Activated CD8-positive, alpha-beta memory T cell treated with anti-CD3 and anti-CD28 coated beads, Interleukin-2, amount 10 ng/mL, durations not matched to agents 7 days and 5 days (primary cell): ENCODE results near the gene SEC11A. TPM values are rescaled to one million over a fixed set of nuclear protein-coding genes. Genes with fewer than 3 reads are reported as not detected.
"Not testable (repeated sequence)": the region's sequence is repeated elsewhere in the genome, so short reads cannot be mapped to it uniquely, and the experiment has no call there.

Source experiments
- ATAC-seq: fragments of 150-1000 bp; cut with Tn5 transposase; one replicate; pipeline ENCODE4 v1.10.0; 2021; ENCODE audit warnings: moderate library complexity
- CTCF ChIA-PET: fragments of 350-600 bp; sonication (Branson Sonifier 250); formaldehyde crosslinking; loops from one replicate; lab custom pipeline; 2021; ENCODE audit warnings: antibody characterized with exemption; lab: Charles Lee
- DNase-seq: peaks from one replicate; pipeline ENCODE4 v3.0.0-alpha.2; 2020
- H3K27ac Mint-ChIP-seq: one replicate; pipeline ENCODE4 v1.8.0; 2021; ENCODE audit warnings: mild to moderate bottlenecking, mixed read lengths
- H3K27me3 Mint-ChIP-seq: one replicate; pipeline ENCODE4 v1.8.0; 2021; ENCODE audit warnings: mixed read lengths
- H3K36me3 Mint-ChIP-seq: one replicate; pipeline ENCODE4 v1.8.0; 2021; ENCODE audit warnings: mild to moderate bottlenecking, mixed read lengths
- H3K4me1 Mint-ChIP-seq: one replicate; pipeline ENCODE4 v1.8.0; 2021; ENCODE audit warnings: mixed read lengths
- H3K4me3 Mint-ChIP-seq: one replicate; pipeline ENCODE4 v1.8.0; 2021; ENCODE audit warnings: mild to moderate bottlenecking, moderate library complexity, mixed read lengths
- H3K9me3 Mint-ChIP-seq: one replicate; pipeline ENCODE4 v1.8.0; 2022; ENCODE audit warnings: low read depth, mixed read lengths
- total RNA-seq, 2 experiments: library from RNA; stranded (reverse); gene quantifications; one replicate each; pipeline ENCODE4 v1.2.3, GENCODE V29; 2021

SEC11A gene
- 100 to 1,000 TPM in 1 of 2 experiments, 10 to 100 TPM in 1; 96.6 to 122 TPM for total RNA-seq

DNA sequence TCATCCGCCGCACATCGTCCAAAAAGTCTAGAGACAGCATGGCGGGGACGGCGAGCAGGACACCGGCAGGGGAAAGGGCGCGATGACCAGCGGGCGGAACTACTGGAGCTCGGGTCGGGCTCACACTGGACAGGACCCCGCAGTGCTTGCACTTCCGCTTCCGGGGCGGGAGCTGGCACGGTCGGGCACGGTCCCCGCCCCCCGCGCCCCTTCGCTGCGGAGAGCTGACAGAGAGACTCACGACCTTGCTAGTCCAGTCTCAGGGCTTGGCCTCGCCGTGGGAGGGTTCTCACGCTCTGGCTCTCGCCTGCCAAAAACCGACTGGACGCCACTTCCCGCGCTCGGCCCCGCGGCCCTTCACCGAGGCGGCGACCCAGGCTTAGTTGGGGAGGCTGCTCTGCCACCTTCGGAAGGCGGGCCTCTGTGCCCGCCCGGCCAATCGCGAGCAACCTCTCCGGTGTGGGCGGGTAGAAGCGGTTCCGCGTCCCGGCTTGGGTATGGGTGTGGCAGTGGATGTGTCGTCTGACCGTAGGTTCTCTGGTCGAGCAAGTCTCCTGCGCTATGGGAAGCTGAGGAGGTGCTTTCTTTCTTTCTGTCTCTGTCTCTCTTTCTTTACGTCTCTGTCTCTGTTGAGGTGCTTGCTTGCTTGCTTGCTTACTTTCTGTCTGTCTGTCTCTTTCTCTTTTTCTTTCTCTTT lies at the start of gene SEC11A:
Gene SEC11A (minus strand): TSS at position 104 of the 697 bp plus-strand sequence. CDS start 64 bp downstream, at position 40.
- Mint-ChIP-seq H3K4me1 (peaks cover 50% of the 10 kb centered on the region), H3K27me3 (no peaks in the 10 kb centered on the region), H3K4me3 (peak within 1 kb of the TSS; percentile 92), H3K36me3 (peaks cover 20% of the 10 kb centered on the region), H3K27ac (peak within 1 kb of the TSS; percentile 94), H3K9me3 (no peaks in the 10 kb centered on the region)
- peak; percentile 96 for DNase-seq
- CTCF ChIA-PET = interaction anchor here (0.6 to 8.6 kb wide), 15 partner anchors 8 to 240 kb away, joined by 3 to 92 read pairs (median 4); partner anchors contain the start of genes WDR73 and ZNF592
- ATAC-seq = peak; percentile 97

- H3K36me3 Mint-ChIP-seq = peaks cover 36% of the 10 kb centered on the region
- CTCF ChIA-PET = interaction anchor here (0.7 kb wide), 1 partner anchor 293 kb away, joined by 4 read pairs; no protein-coding TSS in a partner anchor
- peaks cover 14% of the 10 kb centered on the region for H3K4me1 Mint-ChIP-seq
- no peak for DNase-seq
- H3K27me3 Mint-ChIP-seq = no peaks in the 10 kb centered on the region
- H3K27ac Mint-ChIP-seq = no peak overlapping the region
- H3K9me3 Mint-ChIP-seq = no peaks in the 10 kb centered on the region
- no peak for ATAC-seq
- no peak overlapping the region for H3K4me3 Mint-ChIP-seq
Observed at GRCh38 chr15:84765675-84766074, 49.7 kb upstream of the SEC11A start.

- DNase-seq (no peak), ATAC-seq (no peak)
- H3K27me3 Mint-ChIP-seq = no peaks in the 10 kb centered on the region
- no peak overlapping the region for H3K27ac Mint-ChIP-seq
- no peak overlapping the region for H3K4me3 Mint-ChIP-seq
- CTCF ChIA-PET = no interaction called here
- H3K4me1 Mint-ChIP-seq = peaks cover 14% of the 10 kb centered on the region
- no peaks in the 10 kb centered on the region for H3K9me3 Mint-ChIP-seq
- peaks cover 35% of the 10 kb centered on the region for H3K36me3 Mint-ChIP-seq
Observed at GRCh38 chr15:84764989-84765388, 49.0 kb upstream of the SEC11A start.

- ATAC-seq (no peak), DNase-seq (no peak)
- Mint-ChIP-seq H3K36me3 (peaks cover 32% of the 10 kb centered on the region), H3K9me3 (no peaks in the 10 kb centered on the region), H3K4me3 (no peak overlapping the region), H3K4me1 (peaks cover 11% of the 10 kb centered on the region), H3K27ac (no peak overlapping the region), H3K27me3 (no peaks in the 10 kb centered on the region)
- CTCF ChIA-PET = no interaction called here
Observed at GRCh38 chr15:84764585-84764984, 48.6 kb upstream of the SEC11A start.

- H3K36me3 Mint-ChIP-seq = peaks cover 21% of the 10 kb centered on the region
- H3K9me3 Mint-ChIP-seq = no peaks in the 10 kb centered on the region
- no peak for DNase-seq
- H3K27ac Mint-ChIP-seq = no peak overlapping the region
- CTCF ChIA-PET = interaction anchor here (1.4 kb wide), 1 partner anchor 15 kb away, joined by 3 read pairs; no protein-coding TSS in a partner anchor
- peaks cover 9% of the 10 kb centered on the region for H3K4me1 Mint-ChIP-seq
- ATAC-seq = no peak
- no peak overlapping the region for H3K4me3 Mint-ChIP-seq
- no peaks in the 10 kb centered on the region for H3K27me3 Mint-ChIP-seq
Observed at GRCh38 chr15:84762840-84763572, 47.1 kb upstream of the SEC11A start.

DNA sequence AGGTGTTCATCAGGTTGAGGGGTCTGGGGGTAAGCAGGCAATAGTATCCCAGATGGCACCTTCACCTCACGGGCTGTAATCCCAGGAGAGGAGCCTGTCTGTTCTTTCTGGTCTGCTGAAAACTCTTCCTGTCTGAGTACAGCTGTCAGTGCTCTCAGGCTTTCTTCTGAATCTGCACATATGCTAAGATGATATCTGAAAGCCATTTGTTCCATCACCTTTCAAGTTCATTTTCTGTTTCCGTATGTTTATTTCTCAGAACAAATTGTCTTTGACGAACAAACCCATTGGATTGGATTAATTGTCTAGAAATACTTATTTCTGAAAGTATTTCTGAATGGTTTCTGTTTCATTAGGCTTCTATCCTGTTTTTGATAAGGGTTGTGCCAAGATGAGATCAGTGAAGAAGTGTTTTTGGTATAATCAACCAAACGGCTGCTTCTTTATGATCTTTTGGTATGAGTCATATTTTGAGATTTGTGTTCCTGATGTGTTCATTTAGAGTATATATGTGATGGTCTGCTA lies 45.7 kb upstream of the SEC11A start:
- no peak overlapping the region for H3K27ac Mint-ChIP-seq
- CTCF ChIA-PET = interaction anchor here (1.4 kb wide), 1 partner anchor 14 kb away, joined by 3 read pairs; no protein-coding TSS in a partner anchor
- H3K27me3 Mint-ChIP-seq = no peaks in the 10 kb centered on the region
- DNase-seq (no peak), ATAC-seq (peak; percentile 74)
- H3K9me3 Mint-ChIP-seq = no peaks in the 10 kb centered on the region
- no peak overlapping the region for H3K4me3 Mint-ChIP-seq
- peaks cover 12% of the 10 kb centered on the region for H3K36me3 Mint-ChIP-seq
- H3K4me1 Mint-ChIP-seq = peaks cover 9% of the 10 kb centered on the region

GRCh38 chr15:84760219-84760618 lies 44.3 kb upstream of the SEC11A start:
- DNase-seq (no peak), ATAC-seq (no peak)
- CTCF ChIA-PET = no interaction called here
- H3K4me3 Mint-ChIP-seq = no peak overlapping the region
- peaks cover 13% of the 10 kb centered on the region for H3K36me3 Mint-ChIP-seq
- no peak overlapping the region for H3K27ac Mint-ChIP-seq
- no peaks in the 10 kb centered on the region for H3K27me3 Mint-ChIP-seq
- H3K9me3 Mint-ChIP-seq = no peaks in the 10 kb centered on the region
- H3K4me1 Mint-ChIP-seq = peaks cover 13% of the 10 kb centered on the region

DNA sequence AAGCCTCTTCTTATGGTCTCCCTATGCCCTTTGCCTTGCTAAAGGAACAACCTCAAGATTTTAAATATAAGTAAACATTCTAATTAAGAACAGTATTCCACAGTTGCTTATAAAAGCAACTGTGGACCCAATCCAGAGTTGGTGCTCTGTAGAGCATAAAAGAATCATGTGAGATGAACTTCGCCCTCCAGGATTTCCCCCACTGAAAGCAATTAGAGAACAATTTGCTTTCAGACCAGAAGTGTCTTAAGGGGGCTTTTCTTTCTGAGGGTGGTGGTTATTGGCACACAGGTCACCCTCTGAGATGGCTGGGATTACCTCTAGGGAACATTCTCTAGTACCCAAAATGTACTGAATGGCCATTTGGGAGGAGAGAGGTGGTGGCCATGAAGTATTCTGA lies 43.1 kb upstream of the SEC11A start:
- ATAC-seq = no peak
- Mint-ChIP-seq H3K4me1 (peaks cover 10% of the 10 kb centered on the region), H3K27me3 (no peaks in the 10 kb centered on the region), H3K27ac (no peak overlapping the region), H3K9me3 (no peaks in the 10 kb centered on the region), H3K4me3 (no peak overlapping the region), H3K36me3 (peaks cover 10% of the 10 kb centered on the region)
- CTCF ChIA-PET = no interaction called here
- DNase-seq = no peak

DNA sequence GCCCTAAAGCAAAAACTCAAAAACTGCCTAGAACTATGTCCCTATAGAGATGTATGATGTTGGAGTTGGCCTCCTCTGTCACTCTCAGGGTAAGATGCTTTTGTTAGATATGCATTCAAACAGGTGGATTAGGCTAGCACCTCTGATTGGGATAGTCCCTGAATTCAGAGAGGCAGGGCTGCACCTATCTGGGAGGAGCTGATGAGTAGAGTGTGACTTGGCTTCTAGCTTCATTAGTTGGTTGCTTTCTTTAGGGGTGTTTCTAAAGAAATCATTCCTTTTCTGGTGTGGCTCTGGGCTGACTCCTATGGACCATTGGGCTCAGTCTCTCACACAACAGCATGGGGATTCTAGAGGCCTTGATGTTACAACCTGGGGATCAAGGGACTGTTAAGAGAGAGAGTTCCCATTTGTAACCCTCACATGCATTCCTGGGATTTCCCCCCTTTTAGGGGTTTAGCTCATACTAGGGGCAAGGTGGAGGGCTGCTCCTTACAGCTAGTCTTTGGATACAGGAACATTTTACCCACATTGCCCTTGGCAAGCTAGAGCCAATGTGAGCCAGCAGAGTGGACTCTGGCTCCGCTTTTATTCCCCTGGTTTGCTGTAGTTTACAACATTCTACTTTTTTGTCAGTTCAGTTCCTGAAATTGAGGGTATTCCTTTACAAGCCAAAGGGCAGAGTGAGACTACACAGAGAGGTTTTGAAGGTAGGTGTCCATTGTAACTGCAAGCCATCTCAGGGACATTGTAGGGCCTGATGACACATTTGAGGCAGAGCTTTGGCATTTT lies 40.0 kb upstream of the SEC11A start:
- Mint-ChIP-seq H3K36me3 (peaks cover 26% of the 10 kb centered on the region), H3K9me3 (no peaks in the 10 kb centered on the region), H3K4me3 (no peak overlapping the region), H3K4me1 (peaks cover 23% of the 10 kb centered on the region), H3K27me3 (no peaks in the 10 kb centered on the region), H3K27ac (no peak overlapping the region)
- ATAC-seq (no peak), DNase-seq (no peak)
- CTCF ChIA-PET = interaction anchor here (0.7 to 1.7 kb wide), 2 partner anchors 11 to 102 kb away, joined by 3 to 5 read pairs; partner anchors contain the start of gene WDR73

- peaks cover 27% of the 10 kb centered on the region for H3K36me3 Mint-ChIP-seq
Observed at GRCh38 chr15:84754889-84755288, 39.0 kb upstream of the SEC11A start.

GRCh38 chr15:84752700-84753099 lies 36.8 kb upstream of the SEC11A start:
- H3K4me1 Mint-ChIP-seq = peaks cover 38% of the 10 kb centered on the region
- no peaks in the 10 kb centered on the region for H3K27me3 Mint-ChIP-seq

More at GRCh38 chr15:84754889-84755288, 39.0 kb upstream of the SEC11A start:
- not testable (repeated sequence) for ATAC-seq, H3K4me3 Mint-ChIP-seq, DNase-seq, H3K9me3 Mint-ChIP-seq, H3K27me3 Mint-ChIP-seq, H3K27ac Mint-ChIP-seq
- CTCF ChIA-PET = interaction anchor here (0.7 kb wide), 1 partner anchor 194 kb away, joined by 3 read pairs; no protein-coding TSS in a partner anchor
- peaks cover 32% of the 10 kb centered on the region for H3K4me1 Mint-ChIP-seq

DNA sequence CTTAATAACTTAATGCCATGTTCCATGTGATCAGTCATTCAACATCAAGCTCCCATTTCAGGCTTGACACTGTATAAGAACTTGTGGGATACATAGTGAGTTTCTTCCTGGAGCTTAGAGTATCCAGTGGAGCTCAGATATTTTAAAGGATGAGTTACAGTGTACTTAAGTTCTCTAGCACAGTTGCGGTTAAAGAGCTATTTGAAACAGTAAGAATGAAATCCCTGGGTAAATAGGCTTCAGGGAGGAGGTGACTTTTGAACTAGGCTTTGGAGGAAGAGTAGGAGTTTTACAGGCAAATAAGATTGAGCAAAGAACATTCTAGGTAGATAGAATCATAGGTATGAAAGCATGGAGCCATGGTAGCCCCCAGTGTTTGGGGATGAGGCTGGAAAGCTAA lies 36.3 kb upstream of the SEC11A start:
- DNase-seq (no peak), ATAC-seq (no peak)
- no peak overlapping the region for H3K4me3 Mint-ChIP-seq
- H3K9me3 Mint-ChIP-seq = no peaks in the 10 kb centered on the region
- no peaks in the 10 kb centered on the region for H3K27me3 Mint-ChIP-seq
- H3K36me3 Mint-ChIP-seq = peaks cover 37% of the 10 kb centered on the region
- H3K27ac Mint-ChIP-seq = no peak overlapping the region
- peaks cover 44% of the 10 kb centered on the region for H3K4me1 Mint-ChIP-seq
- CTCF ChIA-PET = interaction anchor here (1.6 to 4.7 kb wide), 2 partner anchors 96 to 126 kb away, joined by 3 to 34 read pairs; partner anchors contain the start of genes NMB and WDR73

More at GRCh38 chr15:84752700-84753099, 36.8 kb upstream of the SEC11A start:
- no peaks in the 10 kb centered on the region for H3K9me3 Mint-ChIP-seq
- ATAC-seq (no peak), DNase-seq (no peak)
- H3K4me3 Mint-ChIP-seq = no peak overlapping the region
- CTCF ChIA-PET = interaction anchor here (4.7 kb wide), 1 partner anchor 97 kb away, joined by 34 read pairs; the partner anchor contains the start of genes NMB and WDR73
- no peak overlapping the region for H3K27ac Mint-ChIP-seq
- peaks cover 32% of the 10 kb centered on the region for H3K36me3 Mint-ChIP-seq
